HepG2 (cell line): ENCODE measurements around the gene LMAN2.

ENCODE experiments used
- ELF3 ChIP-seq: IDR thresholded peaks from 2 replicates; pipeline ENCODE4 v1.6.1; 2016; ENCODE audit warnings: missing genetic modification reagents, missing compliant biosample characterization
- ETV5 ChIP-seq: IDR thresholded peaks from 2 replicates; pipeline ENCODE4 v1.6.1; 2018; ENCODE audit warnings: missing biosample characterization, missing genetic modification reagents, inconsistent platforms, borderline replicate concordance
- FOXJ3 ChIP-seq: sonication (generic); formaldehyde crosslinking; IDR thresholded peaks from 2 replicates; pipeline ENCODE4 v1.4.0; 2020; ENCODE audit warnings: missing genetic modification reagents, mild to moderate bottlenecking, borderline replicate concordance
- NFYB ChIP-seq: sonication (generic); formaldehyde crosslinking; IDR thresholded peaks from 2 replicates; pipeline ENCODE4 v1.4.0; 2020; ENCODE audit warnings: missing genetic modification reagents
- POLR2AphosphoS5 ChIP-seq: IDR thresholded peaks from 2 replicates; pipeline ENCODE4 v1.6.1; 2012; ENCODE audit warnings: low read depth, low read length
- TEAD2 ChIP-seq: sonication (generic); formaldehyde crosslinking; IDR thresholded peaks from 2 replicates; pipeline ENCODE4 v1.9.0; 2021; ENCODE audit warnings: missing genetic modification reagents
- ZNF501 ChIP-seq: sonication (generic); formaldehyde crosslinking; IDR thresholded peaks from 2 replicates; pipeline ENCODE4 v1.5.1; 2020; ENCODE audit warnings: mild to moderate bottlenecking, moderate library complexity, missing genetic modification reagents
- ZNF672 ChIP-seq: sonication (generic); formaldehyde crosslinking; IDR thresholded peaks from 2 replicates; pipeline ENCODE4 v1.8.1; 2022; ENCODE audit warnings: missing genetic modification reagents
- TF ChIP-seq, protein P1 (sequence below): sonication (generic); formaldehyde crosslinking; IDR thresholded peaks from 2 replicates; pipeline ENCODE4 v1.5.0; 2020; ENCODE audit warnings: mild to moderate bottlenecking, missing genetic modification reagents, moderate library complexity
- TF ChIP-seq, protein P2 (sequence below): sonication (generic); formaldehyde crosslinking; IDR thresholded peaks from 2 replicates; pipeline ENCODE4 v1.9.0; 2022; ENCODE audit warnings: missing genetic modification reagents, mild to moderate bottlenecking, borderline replicate concordance
- TF ChIP-seq, protein P3 (sequence below): IDR thresholded peaks from 2 replicates; pipeline ENCODE4 v1.6.1; 2012; ENCODE audit warnings: inconsistent platforms
- TF ChIP-seq, protein P4 (sequence below): sonication (generic); formaldehyde crosslinking; IDR thresholded peaks from 2 replicates; pipeline ENCODE4 v1.4.0; 2020; ENCODE audit warnings: missing genetic modification reagents, mild to moderate bottlenecking, borderline replicate concordance
- TF ChIP-seq, protein P5 (sequence below): sonication (generic); formaldehyde crosslinking; IDR thresholded peaks from 2 replicates; pipeline ENCODE4 v1.4.0; 2020; ENCODE audit warnings: mild to moderate bottlenecking, missing genetic modification reagents

DNA sequence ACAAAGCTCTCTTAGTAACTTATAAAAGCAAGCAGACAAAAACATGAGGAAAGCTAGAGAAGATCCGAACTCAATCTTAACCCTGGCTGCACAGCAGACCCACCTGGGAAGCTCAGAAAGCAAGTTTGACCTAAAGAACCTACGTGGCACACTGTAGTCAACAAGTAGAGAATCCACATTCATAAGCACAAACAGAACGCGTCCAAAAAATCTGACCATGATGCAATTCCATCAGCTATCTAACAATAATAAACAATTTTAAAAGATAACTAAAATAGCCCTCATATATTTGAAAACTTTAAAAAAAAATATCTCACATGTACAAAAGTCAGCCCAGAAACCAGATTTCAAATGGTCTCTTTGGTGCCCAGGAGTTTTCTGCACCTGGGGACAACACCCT lies 4.6 kb downstream of the LMAN2 start:
- TF ChIP-seq, protein P1, sequence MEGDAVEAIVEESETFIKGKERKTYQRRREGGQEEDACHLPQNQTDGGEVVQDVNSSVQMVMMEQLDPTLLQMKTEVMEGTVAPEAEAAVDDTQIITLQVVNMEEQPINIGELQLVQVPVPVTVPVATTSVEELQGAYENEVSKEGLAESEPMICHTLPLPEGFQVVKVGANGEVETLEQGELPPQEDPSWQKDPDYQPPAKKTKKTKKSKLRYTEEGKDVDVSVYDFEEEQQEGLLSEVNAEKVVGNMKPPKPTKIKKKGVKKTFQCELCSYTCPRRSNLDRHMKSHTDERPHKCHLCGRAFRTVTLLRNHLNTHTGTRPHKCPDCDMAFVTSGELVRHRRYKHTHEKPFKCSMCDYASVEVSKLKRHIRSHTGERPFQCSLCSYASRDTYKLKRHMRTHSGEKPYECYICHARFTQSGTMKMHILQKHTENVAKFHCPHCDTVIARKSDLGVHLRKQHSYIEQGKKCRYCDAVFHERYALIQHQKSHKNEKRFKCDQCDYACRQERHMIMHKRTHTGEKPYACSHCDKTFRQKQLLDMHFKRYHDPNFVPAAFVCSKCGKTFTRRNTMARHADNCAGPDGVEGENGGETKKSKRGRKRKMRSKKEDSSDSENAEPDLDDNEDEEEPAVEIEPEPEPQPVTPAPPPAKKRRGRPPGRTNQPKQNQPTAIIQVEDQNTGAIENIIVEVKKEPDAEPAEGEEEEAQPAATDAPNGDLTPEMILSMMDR (CRISPR knock-in tag), result no peak
- TF ChIP-seq, protein P2, sequence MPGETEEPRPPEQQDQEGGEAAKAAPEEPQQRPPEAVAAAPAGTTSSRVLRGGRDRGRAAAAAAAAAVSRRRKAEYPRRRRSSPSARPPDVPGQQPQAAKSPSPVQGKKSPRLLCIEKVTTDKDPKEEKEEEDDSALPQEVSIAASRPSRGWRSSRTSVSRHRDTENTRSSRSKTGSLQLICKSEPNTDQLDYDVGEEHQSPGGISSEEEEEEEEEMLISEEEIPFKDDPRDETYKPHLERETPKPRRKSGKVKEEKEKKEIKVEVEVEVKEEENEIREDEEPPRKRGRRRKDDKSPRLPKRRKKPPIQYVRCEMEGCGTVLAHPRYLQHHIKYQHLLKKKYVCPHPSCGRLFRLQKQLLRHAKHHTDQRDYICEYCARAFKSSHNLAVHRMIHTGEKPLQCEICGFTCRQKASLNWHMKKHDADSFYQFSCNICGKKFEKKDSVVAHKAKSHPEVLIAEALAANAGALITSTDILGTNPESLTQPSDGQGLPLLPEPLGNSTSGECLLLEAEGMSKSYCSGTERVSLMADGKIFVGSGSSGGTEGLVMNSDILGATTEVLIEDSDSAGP, result no peak
- no peak for TF ChIP-seq FOXJ3
- TF ChIP-seq ZNF501 (CRISPR knock-in tag), result no peak
- TF ChIP-seq, protein P3, sequence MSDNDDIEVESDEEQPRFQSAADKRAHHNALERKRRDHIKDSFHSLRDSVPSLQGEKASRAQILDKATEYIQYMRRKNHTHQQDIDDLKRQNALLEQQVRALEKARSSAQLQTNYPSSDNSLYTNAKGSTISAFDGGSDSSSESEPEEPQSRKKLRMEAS, result no peak
- no peak for TF ChIP-seq ETV5 (CRISPR knock-in tag)
- TF ChIP-seq, protein P4, sequence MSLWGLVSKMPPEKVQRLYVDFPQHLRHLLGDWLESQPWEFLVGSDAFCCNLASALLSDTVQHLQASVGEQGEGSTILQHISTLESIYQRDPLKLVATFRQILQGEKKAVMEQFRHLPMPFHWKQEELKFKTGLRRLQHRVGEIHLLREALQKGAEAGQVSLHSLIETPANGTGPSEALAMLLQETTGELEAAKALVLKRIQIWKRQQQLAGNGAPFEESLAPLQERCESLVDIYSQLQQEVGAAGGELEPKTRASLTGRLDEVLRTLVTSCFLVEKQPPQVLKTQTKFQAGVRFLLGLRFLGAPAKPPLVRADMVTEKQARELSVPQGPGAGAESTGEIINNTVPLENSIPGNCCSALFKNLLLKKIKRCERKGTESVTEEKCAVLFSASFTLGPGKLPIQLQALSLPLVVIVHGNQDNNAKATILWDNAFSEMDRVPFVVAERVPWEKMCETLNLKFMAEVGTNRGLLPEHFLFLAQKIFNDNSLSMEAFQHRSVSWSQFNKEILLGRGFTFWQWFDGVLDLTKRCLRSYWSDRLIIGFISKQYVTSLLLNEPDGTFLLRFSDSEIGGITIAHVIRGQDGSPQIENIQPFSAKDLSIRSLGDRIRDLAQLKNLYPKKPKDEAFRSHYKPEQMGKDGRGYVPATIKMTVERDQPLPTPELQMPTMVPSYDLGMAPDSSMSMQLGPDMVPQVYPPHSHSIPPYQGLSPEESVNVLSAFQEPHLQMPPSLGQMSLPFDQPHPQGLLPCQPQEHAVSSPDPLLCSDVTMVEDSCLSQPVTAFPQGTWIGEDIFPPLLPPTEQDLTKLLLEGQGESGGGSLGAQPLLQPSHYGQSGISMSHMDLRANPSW (CRISPR knock-in tag), result no peak
- TF ChIP-seq POLR2AphosphoS5, result no peak
- no peak for TF ChIP-seq ZNF672
- TF ChIP-seq TEAD2 (CRISPR knock-in tag), result no peak
- TF ChIP-seq ELF3 (CRISPR knock-in tag), result no peak
- no peak for TF ChIP-seq NFYB
- TF ChIP-seq, protein P5, sequence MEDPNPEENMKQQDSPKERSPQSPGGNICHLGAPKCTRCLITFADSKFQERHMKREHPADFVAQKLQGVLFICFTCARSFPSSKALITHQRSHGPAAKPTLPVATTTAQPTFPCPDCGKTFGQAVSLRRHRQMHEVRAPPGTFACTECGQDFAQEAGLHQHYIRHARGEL, result no peak
